OCI-LY3 (cell line): ENCODE results near the gene CRYBG1.
A peak's percentile ranks its signal among the peaks of the same experiment; 100 is the strongest.

ENCODE experiments used
- EZH2phosphoT487 ChIP-seq: fragments of 200-600 bp; shearing (Covaris generic); IDR thresholded peaks from 2 replicates; pipeline ENCODE4 v1.6.1; 2018; ENCODE audit warnings: antibody characterized with exemption, mixed run types, low read depth
- TF ChIP-seq, protein P1 (sequence below): fragments of 200-600, 300-600 bp; sonication (generic); IDR thresholded peaks from 2 replicates; pipeline ENCODE4 v1.5.1; 2014; ENCODE audit warnings: antibody characterized with exemption, low read length, low read depth

DNA sequence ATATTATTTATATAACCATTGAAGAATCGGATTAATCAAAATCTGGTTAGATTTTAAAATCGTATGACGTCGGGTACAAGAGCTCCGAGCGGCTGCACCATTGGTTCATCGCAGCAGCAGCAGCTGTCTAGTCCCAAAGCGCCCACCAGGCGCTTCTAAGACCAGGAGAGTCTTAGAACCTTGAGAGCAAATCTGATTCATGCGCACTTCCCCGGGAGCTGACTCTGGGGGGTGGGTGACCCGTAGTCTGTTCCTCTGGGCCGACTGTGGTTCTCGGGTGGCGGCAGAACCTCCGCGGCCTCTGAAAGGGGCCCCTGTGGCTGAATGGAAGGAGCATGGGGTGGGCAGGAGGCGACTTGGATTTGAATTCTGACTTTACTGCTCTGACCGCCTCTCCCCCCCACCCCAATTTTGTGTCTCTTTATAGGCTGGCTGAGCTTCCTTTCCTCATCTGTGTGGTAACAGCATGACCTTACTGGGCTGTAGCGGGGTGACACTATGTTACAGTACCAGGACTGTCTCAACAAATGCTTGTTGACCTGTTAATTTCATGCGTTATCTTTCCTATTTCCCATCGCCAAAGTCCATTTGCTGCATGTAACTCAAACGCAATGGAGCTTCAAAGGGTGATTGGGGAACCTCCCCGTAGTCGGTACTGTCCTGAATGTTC is 149.0 kb downstream of the CRYBG1 start:
- TF ChIP-seq, protein P1, sequence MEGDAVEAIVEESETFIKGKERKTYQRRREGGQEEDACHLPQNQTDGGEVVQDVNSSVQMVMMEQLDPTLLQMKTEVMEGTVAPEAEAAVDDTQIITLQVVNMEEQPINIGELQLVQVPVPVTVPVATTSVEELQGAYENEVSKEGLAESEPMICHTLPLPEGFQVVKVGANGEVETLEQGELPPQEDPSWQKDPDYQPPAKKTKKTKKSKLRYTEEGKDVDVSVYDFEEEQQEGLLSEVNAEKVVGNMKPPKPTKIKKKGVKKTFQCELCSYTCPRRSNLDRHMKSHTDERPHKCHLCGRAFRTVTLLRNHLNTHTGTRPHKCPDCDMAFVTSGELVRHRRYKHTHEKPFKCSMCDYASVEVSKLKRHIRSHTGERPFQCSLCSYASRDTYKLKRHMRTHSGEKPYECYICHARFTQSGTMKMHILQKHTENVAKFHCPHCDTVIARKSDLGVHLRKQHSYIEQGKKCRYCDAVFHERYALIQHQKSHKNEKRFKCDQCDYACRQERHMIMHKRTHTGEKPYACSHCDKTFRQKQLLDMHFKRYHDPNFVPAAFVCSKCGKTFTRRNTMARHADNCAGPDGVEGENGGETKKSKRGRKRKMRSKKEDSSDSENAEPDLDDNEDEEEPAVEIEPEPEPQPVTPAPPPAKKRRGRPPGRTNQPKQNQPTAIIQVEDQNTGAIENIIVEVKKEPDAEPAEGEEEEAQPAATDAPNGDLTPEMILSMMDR: 0 out of 2 replicates have a peak, but pooled peaks have one; percentile 15
- no peak for TF ChIP-seq EZH2phosphoT487
